Measurements from ENCODE around the gene BTBD16.

- TF ChIP-seq CTCF (IDR thresholded peaks at IDR 0.05) (no peak), POLR2A (IDR thresholded peaks at IDR 0.05) (no peak), POLR2AphosphoS5 (IDR thresholded peaks at IDR 0.05) (no peak)
Measured at GRCh38 chr10:122325235-122325634, 54.1 kb downstream of the BTBD16 start.

Data from prostate gland (tissue), 2 donors.